NCI-H1694 treated with DMSO at 0.1 percent for 48 hours (cell line): ENCODE data around the gene ARHGEF10L.
A peak's percentile ranks its signal among the peaks of the same experiment; 100 is the strongest.
"Not testable (repeated sequence)": the region's sequence is repeated elsewhere in the genome, so short reads cannot be mapped to it uniquely, and the experiment has no call there.

Experiments used
- DNase-seq: peaks from one replicate; lab custom pipeline; 2025; lab: John Stamatoyannopoulos, UW

Gene ARHGEF10L, protein sequence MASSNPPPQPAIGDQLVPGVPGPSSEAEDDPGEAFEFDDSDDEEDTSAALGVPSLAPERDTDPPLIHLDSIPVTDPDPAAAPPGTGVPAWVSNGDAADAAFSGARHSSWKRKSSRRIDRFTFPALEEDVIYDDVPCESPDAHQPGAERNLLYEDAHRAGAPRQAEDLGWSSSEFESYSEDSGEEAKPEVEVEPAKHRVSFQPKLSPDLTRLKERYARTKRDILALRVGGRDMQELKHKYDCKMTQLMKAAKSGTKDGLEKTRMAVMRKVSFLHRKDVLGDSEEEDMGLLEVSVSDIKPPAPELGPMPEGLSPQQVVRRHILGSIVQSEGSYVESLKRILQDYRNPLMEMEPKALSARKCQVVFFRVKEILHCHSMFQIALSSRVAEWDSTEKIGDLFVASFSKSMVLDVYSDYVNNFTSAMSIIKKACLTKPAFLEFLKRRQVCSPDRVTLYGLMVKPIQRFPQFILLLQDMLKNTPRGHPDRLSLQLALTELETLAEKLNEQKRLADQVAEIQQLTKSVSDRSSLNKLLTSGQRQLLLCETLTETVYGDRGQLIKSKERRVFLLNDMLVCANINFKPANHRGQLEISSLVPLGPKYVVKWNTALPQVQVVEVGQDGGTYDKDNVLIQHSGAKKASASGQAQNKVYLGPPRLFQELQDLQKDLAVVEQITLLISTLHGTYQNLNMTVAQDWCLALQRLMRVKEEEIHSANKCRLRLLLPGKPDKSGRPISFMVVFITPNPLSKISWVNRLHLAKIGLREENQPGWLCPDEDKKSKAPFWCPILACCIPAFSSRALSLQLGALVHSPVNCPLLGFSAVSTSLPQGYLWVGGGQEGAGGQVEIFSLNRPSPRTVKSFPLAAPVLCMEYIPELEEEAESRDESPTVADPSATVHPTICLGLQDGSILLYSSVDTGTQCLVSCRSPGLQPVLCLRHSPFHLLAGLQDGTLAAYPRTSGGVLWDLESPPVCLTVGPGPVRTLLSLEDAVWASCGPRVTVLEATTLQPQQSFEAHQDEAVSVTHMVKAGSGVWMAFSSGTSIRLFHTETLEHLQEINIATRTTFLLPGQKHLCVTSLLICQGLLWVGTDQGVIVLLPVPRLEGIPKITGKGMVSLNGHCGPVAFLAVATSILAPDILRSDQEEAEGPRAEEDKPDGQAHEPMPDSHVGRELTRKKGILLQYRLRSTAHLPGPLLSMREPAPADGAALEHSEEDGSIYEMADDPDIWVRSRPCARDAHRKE (N-terminal part only)

DNA sequence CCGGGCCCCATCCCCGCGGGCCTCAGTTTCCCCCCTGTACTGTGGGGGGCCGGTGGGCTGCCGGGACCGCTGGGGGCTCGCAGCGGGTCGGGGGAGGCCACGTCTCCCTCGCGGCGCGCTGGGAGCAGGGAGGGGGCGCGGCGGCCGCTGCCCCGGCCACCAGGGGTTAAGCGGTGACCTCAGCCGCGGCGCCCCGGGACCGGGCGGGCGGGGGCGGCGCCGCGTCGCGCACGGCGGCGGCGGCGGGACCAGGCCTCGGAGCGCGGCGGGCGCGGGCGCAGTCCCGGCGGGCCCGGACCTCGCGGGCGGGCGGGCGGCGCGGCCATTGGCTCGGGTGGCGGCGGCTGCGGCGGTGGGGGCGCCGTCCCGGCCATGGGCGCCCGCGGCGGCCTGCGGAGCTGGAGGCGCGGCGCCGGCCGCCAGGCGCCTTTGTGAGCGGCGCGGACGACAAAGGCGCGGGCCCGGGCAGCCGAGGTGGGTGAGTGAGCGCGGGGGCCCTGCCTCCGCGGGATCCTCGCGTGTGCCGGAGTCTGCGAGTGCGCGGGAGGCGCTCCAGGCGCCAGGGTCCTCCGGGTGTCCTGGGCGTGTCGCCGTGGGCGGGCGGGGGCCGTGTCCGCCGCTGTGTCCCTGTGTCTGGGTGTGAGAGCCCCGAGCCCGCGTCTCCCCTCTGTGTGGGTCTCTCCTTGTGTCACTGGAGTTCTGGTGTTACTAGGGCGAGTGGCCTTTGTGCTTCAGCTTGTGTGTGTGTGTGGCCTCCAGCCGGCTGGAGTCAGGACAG, at the start of gene ARHGEF10L:
TSS of gene ARHGEF10L (plus strand) at position 222 of the 778 bp plus-strand sequence. CDS start 40,898 bp downstream, outside the sequence.
- DNase-seq: no peak

DNA sequence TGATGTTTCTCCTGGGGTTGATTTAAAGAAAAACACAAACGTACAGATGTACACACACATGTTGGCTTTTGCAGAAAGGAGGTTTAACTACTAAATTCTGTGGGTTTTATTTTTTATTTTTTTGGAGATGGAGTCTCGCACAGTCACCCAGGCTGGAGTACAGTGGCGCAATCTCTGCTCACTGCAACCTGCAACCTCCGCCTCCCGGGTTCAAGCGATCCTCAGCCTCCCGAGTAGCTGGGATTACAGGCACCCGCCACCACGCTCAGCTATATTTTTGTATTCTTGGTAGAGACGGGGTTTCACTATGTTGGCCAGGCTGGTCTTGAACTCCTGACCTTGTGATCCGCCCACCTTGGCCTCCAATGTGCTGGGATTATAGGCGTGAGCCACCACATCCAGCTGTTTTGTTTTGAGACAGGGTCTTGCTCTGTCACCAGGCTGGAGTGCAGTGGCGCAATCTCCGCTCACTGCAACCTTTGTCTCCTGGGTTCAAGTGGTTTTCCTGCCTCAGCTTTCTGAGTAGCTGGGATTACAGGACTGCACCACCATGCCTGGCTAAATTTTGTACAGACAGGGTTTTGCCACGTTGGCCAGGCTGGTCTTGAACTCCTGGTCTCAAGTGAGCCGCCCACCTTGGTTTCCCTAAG, 49.6 kb upstream of the ARHGEF10L start:
- not testable (repeated sequence) for DNase-seq

DNA sequence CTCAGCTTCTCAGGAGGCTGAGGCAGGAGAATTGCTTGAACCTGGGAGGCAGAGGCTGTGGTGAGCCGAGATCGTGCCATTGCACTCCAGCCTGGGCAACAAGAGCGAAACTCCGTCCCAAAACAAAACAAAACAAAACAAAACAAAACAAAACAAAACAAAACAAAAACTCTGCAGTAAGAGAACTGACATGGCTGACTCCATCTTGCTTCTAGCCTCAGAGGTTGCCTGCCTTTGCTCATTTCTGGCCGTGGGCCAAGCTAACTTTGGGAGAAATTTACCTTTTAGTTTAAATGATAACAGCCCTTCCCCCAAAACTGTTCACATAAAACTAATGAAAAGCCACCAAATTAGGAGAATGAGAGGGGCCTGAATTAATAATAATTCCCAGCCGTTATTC, 48.8 kb upstream of the ARHGEF10L start:
- not testable (repeated sequence) for DNase-seq

DNA sequence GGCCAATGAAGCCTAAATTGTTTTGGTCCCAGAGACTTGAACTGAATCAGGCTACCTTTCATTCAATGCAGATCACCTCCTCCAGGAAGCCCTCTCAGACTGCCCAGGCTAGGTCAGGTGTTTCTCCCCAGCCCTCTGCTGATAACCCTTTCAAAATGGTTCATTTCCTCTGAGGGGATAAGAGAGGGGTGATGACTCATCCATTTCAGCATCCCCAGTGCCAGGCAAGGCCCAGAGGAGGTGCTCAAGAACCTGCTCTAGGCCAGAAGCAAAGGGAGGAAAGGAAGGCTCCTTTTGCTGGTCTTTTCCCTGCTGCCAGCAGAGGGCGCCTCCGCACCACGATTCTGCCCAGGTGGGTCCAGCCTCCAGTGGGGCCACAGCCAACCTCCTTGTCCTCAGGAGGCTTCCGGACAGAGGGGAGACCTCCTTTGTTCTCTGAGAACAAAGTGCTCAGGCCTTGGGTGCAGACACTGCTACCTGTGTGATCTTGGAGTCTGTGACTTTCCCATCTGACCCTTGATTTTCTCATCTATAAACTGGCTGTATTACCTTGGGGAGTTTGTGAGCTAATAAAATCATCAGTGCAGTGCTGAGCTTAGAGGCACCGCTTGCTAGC, 45.3 kb upstream of the ARHGEF10L start:
- DNase-seq: peak; percentile 18

DNA sequence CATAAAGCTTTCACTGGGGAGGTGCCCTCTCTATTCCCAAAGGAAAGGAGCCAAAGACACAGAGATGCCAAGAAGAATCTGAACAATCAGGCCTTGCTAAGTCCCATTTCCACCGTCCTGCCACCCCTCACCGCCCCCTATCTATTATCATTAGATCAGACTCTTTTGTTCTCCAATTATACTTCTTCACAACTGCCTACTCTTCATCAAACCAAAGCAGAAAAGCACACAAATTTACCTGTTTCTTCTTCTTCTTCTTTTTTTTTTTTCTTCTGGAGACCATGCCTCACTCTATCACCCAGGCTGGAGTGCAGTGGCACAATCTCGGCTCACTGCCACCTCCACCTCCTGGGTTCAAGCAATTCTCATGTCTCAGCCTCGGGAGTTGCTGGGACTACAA, 43.1 kb upstream of the ARHGEF10L start:
- DNase-seq: no peak

DNA sequence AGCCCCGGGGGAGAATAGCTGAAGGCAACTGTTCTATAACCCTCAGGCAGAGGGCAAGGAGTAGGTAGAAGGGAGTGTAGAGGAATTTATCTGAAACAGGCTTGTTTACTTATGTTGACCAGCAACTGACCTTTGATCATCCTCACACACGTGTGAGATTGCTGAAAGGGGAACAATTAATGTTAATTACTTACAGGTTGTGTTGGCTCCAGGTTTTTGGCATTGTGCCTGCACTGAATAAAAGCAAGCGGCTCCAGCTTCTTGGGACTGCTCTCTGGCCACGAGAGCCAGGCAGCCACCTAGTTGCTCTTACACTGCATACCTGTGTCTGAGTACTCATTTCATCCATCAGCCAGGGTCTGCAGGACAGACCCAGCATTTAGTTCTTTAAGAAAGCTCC, 41.3 kb upstream of the ARHGEF10L start:
- no peak for DNase-seq

DNA sequence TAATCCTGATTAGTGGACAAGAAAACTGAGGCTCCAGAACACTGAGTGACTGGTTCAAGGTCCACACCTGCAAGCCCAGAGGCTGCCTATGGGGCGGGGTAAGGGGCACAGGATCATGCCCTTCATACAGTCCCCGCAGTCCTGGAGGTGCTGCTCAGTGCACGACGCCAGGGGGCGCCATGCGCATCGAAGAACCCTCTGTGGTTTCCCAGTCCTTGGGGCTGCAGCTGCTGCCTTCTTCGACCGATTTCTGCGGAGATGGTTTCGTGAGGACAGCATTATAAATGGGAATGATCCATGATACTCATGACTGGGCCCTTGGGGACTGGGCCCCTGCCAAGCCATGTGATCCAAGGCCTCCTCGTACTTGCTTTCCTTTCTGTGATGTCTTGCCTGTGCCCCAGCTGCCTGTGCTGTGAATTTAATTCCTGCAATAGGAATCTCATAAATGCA, 37.1 kb upstream of the ARHGEF10L start:
- peak; percentile 57 for DNase-seq

DNA sequence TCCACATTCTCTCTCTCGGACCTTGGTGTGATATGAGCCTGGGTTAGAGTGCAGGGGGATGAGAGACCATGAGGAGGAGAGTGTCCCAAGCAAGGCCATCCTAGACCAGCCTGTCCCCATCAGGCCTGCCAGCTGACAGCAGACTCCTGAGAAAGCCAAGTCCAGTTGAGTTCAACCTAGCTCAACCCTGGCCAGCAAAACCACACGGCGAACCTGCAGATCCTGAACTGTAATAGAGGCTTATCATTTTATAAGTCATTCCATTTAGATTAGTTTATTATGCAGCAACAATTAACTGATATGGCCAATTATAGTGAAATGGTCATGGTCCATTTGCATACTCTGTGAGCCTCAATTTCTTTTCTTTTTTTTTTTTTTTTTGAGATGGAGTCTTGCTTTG, 36.4 kb upstream of the ARHGEF10L start:
- DNase-seq: no peak

DNA sequence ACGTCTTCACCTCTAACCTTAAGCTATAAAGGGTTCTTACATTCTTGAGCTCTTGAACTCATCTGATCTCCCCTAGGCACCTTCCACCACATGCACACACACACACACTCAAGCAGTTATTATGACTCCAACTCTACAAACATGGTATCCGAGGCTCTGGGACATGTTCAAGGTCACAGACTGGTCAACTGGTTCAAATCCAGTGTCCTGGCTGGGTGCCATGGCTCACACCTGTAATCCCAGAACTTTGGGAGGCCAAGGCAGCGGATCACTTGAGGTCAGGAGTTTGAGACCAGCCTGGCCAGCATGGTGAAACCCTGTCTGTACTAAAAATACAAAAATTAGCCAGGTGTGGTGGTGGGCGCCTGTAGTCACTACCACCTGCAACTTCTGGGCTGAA, 32.3 kb upstream of the ARHGEF10L start:
- DNase-seq: not testable (repeated sequence)

DNA sequence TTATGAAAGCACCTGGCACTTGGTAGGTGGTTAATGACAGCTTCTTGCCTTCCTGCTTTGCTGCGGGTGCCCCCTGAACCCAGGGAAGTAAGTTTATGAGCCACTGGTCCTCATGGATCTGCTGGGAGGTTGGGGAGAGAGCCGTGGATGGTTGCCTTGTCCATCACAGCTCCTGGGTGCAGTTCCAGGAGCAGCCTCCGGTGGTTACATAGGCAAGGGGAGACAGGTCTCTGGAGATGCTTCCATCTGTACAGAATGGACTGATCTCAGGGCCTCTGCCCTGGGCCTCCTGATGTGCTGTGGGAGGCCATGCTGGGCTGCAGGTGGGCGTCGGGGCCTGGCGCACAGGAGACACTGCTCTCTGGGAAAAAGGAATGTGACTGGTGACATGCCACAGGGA, 31.6 kb upstream of the ARHGEF10L start:
- no peak for DNase-seq

DNA sequence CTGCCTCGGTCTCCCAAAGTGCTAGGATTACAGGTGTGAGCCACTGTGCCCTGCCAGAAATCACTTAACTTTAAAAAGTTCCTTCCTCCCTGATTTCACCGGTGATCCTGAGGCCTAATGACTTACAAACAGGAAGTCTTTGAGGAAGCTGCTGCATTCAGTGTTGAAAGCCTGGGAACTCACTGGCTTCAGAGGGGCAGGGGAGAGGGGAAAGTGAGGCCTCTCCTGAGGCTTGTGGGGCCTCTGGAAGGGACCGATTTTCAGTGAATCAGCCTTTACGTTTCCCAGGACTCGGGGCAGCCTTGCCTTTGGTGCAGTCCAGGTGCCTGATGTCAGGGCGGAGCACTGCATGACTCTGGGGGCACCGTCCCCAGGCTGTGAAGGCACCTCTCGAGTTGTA, 30.1 kb upstream of the ARHGEF10L start:
- DNase-seq: no peak

DNA sequence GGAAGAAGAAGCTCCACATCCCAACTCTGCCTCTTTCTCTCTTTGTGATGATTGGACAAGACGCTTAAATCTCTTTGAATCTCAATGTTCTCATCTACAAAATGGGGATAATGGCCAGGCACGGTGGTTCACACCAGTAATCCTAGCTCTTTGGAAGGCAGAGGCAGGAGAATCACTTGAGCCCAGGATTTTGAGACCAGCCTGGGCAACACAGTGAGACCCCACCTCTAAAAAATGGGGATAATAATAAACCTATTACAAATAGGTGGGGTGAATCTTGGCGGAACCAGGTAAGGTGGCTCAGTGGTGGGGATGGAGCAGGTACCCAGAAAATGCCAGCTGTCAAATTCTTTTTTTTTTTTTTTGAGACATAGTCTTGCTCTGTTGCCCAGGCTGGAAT, 29.4 kb upstream of the ARHGEF10L start:
- DNase-seq: no peak

DNA sequence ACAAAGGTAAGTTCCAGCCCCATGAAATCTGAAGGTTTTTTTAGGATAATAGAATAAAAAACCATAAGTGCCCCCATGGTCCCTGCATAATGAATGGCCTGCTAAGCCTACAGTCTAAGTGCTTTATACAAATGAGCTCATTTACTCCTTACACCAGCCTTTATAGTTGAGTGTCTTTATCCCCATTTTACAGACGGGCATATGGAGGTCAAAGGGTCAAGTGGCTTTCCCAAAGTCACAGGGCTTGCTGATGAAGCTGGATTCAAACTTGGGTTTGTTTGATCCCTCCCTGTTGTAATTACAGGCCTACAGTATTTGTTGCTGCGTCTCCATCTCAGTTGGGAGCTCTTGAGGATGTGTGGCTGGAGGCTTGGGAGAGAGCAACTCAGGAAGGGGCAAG, 28.3 kb upstream of the ARHGEF10L start:
- no peak for DNase-seq

DNA sequence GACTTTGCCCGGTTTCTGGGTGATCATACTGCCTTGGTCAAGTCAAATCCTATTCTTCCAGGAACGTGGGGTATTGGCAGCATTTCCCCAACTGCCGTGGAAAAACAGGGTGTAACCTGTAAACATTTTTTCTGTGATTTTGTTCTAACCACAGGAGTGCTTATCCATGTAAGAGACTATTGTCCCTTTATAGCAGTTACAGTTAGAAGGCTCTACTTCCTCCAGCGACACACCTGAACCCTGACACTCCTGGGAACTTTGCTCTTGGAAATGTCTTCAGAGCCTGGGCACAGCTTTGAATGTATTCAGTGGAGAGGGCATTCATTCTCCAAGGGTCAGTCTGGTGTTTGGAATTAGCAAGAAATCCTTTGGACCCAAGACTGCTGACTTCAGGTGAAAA, 26.4 kb upstream of the ARHGEF10L start:
- DNase-seq: no peak

DNA sequence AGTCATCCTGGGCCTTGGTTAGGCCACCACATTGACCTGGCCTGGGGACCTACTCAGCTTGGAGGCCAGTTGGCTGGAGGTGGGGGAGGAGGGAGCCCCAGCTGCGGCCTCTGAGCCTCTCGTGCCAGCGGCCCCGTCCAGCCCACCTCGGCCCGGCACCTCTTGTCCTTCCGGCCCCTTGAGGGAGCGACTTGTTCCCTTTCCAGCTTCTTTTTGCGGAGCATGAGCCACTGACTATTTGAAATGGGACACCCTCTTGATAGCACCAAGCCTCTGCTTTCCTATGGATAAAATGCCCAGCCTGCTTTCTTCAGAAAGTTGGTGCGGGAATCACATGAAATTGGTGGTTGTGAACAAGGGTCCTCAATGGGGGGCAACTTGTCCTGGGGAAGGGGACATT, 24.7 kb upstream of the ARHGEF10L start:
- no peak for DNase-seq

DNA sequence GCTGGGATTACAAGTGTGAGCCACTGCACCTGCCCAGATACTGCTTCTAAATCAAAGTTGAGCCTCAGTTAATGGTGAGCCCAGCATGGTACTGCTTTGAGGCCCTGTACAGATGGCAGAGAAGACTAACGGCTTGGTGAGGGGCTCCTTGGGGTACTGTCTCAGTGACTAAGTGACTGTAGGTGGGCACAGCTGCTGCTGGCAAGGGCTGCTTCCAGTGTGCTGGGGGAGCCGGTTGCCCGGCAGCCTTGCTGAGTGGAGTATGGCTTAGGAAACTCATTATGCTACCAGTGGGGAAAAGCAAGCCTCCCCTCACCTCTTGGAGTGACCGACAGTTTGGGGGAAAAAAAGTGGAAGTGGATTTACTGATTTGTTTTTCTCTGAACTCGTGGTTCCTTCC, 23.6 kb upstream of the ARHGEF10L start:
- no peak for DNase-seq

DNA sequence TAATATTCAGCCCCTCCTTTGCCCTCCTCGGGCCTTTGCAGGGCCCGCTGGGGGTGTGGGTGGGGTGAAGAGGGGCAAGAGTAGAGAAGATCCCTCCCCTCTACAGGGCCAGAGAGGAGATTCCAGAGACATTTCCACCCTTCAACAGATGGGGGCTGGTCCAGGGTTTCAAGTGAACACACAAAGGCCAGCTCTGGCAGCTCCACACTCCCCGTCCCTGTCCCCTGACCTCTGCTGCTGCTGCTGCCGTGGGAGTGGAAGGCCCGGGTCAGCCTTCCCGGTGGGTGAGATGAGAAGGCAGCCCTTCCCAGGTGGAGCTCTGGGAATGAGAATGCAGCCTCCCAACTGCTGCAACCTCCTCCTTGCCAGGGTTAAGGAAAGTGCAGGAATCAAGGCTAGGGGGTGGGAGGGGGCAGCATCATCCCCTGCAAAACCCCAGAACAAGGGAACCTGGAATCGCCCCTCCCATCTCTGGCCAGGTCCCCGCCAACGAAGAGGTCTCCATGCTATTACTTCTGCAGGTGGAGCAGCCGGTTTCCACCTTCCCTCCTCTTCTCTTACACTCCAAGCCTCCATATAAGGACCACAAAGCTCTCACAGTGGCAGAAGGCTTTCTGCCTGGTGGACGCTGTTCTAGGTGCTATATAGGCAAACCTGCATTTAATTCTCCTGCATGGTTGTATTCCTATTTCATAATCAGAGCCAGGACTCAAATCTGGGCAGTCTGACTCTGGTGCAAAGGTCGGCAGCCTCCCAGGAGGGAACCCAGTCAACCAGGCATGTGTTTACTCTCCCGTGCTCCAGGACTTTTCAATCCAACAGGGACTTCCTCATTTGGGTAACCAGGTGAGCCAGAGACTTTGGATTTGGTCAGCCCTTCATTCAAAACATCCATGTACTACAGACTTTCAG, 22.9 kb upstream of the ARHGEF10L start:
- DNase-seq: no peak

DNA sequence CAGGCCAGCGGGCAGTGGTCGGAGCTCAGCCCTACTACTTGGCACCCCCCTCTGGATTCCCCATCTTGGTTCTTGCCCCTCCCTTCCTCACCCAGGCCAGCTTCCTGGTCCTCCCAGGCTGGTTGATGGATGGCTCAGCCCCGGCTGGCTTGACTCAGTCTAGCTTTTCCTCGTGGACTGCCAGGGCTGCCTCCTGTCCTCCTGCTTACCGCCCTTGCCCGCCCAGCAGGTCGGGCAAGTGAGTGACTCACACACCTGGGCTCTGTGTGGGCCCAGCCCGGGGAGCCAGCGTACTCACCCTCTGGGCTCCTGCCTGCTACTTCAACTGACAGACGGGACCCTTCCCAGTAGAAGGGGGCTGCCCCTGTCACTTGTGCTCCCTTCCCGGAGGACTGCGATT, 19.5 kb upstream of the ARHGEF10L start:
- no peak for DNase-seq
